RWPE2 (cell line): Measurements from ENCODE around the gene GC.

Source experiments
- ATAC-seq: fragments of 200-7000 bp; cut with Tn5 transposase; 3 replicates; pipeline ENCODE4 v1.9.1; 2021; ENCODE audit warnings: low read depth
- DNase-seq: peaks from one replicate; pipeline ENCODE4 v3.0.0-alpha.2; 2020; ENCODE audit warnings: low spot score
- H3K27ac ChIP-seq: fragments of 450-650 bp; 2 replicates; pipeline ENCODE4 v1.5.1; 2017; ENCODE audit warnings: mild to moderate bottlenecking; ENCODE audit not compliant: poor library complexity, severe bottlenecking
- H3K27me3 ChIP-seq: fragments of 250-450 bp; sonication (Bioruptor Pico); 2 replicates; pipeline ENCODE4 v1.5.1; 2021; ENCODE audit warnings: mild to moderate bottlenecking, moderate library complexity; ENCODE audit not compliant: insufficient read depth, poor library complexity, severe bottlenecking
- H3K36me3 ChIP-seq: fragments of 250-450 bp; sonication (Bioruptor Pico); 2 replicates; pipeline ENCODE4 v1.5.1; 2020; ENCODE audit warnings: low read depth, mild to moderate bottlenecking, moderate library complexity
- H3K4me1 ChIP-seq: fragments of 250-450 bp; sonication (Bioruptor Pico); 2 replicates; pipeline ENCODE4 v1.5.1; 2021; ENCODE audit warnings: mild to moderate bottlenecking, moderate library complexity; ENCODE audit not compliant: insufficient read depth, poor library complexity, severe bottlenecking
- H3K4me3 ChIP-seq: fragments of 250-450 bp; sonication (Bioruptor Pico); 2 replicates; pipeline ENCODE4 v1.5.1; 2021; ENCODE audit warnings: mild to moderate bottlenecking, moderate library complexity; ENCODE audit not compliant: severe bottlenecking
- H3K9me3 ChIP-seq: fragments of 250-450 bp; sonication (Bioruptor Pico); 2 replicates; pipeline ENCODE4 v1.5.1; 2021; ENCODE audit warnings: mild to moderate bottlenecking, moderate library complexity; ENCODE audit not compliant: severe bottlenecking
- TF ChIP-seq, protein P1 (sequence below): fragments of 450-650 bp; IDR thresholded peaks from one replicate; pipeline ENCODE4 v1.5.1; 2017; ENCODE audit warnings: mild to moderate bottlenecking, moderate library complexity; ENCODE audit not compliant: poor library complexity, severe bottlenecking

Gene GC

DNA sequence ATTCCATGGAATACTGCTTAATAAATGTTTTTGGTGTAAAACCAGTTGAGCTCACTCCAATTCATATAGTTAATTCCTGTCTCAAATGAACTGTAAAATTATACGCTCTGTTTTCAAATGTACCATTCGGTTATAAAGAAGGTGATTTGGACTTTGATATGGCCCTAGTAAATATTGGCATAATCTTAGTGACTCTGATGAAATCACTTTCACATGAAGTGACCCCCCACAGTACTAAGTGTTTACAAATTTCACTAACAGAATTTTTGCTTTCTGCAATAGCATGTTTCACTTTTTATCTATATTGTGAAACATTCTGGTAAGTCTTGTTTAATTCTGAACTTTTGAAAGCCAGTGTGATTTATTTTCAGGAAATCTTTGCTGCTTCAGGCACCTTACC is 10.9 kb downstream of the GC start:
- H3K4me3 ChIP-seq, result no peak overlapping the region

DNA sequence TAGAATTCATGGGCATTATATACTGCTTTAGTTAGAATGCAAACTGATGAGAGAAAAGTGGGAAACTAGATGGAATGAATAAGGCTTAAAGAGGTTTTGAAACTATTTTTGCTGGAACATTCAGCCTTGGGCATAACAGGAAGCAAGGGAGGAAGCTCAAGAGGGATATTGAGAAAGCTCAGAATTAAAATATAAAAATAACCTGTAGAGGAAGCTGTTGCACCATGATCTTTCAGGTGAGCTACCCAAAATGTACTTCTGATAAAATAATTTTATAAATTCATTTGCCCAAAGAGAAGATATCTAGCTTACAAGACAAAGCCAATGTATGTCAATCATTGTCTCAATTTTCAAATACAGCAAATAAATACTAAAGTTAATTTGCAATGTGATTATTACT is 11.3 kb downstream of the GC start:
- H3K4me1 ChIP-seq, result no peaks in the 10 kb centered on the region
- ATAC-seq (no peak), DNase-seq (no peak)
- no peaks in the 10 kb centered on the region for H3K9me3 ChIP-seq
- no peak overlapping the region for H3K27ac ChIP-seq
- H3K27me3 ChIP-seq, result no peaks in the 10 kb centered on the region
- TF ChIP-seq, protein P1, sequence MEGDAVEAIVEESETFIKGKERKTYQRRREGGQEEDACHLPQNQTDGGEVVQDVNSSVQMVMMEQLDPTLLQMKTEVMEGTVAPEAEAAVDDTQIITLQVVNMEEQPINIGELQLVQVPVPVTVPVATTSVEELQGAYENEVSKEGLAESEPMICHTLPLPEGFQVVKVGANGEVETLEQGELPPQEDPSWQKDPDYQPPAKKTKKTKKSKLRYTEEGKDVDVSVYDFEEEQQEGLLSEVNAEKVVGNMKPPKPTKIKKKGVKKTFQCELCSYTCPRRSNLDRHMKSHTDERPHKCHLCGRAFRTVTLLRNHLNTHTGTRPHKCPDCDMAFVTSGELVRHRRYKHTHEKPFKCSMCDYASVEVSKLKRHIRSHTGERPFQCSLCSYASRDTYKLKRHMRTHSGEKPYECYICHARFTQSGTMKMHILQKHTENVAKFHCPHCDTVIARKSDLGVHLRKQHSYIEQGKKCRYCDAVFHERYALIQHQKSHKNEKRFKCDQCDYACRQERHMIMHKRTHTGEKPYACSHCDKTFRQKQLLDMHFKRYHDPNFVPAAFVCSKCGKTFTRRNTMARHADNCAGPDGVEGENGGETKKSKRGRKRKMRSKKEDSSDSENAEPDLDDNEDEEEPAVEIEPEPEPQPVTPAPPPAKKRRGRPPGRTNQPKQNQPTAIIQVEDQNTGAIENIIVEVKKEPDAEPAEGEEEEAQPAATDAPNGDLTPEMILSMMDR, result peak; percentile 5
- no peaks in the 10 kb centered on the region for H3K36me3 ChIP-seq
- no peak overlapping the region for H3K4me3 ChIP-seq

More for the DNA sequence above, 10.9 kb downstream of the GC start:
- Histone ChIP-seq H3K27me3 (no peaks in the 10 kb centered on the region), H3K4me1 (no peaks in the 10 kb centered on the region), H3K27ac (no peak overlapping the region), H3K36me3 (no peaks in the 10 kb centered on the region), H3K9me3 (no peaks in the 10 kb centered on the region)
- ATAC-seq, result no peak
- TF ChIP-seq, protein P1, result no peak
- no peak for DNase-seq

DNA sequence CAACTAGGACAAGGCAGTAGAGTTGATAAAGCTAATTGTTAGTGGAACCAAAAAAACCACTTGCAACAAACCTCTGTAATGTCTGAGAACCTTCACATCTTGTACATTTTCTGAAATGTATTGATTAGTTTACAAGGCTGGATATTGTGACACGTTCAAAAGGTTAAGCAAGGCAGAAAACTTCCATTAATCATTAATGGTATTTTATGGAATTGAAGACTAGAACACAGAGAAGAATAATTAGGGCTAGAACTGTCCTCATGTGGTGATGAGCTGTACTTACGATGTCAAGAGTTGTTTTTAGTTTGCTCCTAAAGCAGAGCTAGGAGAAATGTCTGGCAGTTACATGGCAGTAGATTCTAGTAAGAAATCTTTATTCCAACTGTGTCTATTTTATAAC is 12.3 kb downstream of the GC start:
- ATAC-seq (no peak), DNase-seq (no peak)
- no peak overlapping the region for H3K4me3 ChIP-seq
- no peaks in the 10 kb centered on the region for H3K36me3 ChIP-seq
- H3K4me1 ChIP-seq, result no peaks in the 10 kb centered on the region
- TF ChIP-seq, protein P1, result no peak
- H3K27ac ChIP-seq, result no peak overlapping the region
- no peaks in the 10 kb centered on the region for H3K27me3 ChIP-seq
- H3K9me3 ChIP-seq, result no peaks in the 10 kb centered on the region

DNA sequence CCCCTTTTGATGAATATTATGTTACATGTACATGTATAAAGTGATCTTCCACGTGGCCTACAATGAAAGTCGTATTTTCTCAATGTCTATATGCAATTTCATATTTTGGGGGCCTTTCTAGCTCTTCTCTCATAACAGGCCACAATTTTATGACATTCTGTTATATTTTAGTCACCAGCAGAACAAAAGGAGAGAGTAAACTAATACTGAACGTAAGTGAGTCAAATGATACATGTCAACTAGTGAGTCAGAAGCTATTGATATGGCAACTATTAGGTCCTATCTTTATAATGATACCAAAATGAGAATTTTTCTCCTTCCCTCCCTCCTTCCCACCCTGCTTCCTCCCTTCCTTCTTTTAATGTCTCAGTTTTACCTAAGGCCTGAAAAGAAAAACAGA is 14.4 kb downstream of the GC start:
- TF ChIP-seq, protein P1, result no peak
- no peak for DNase-seq
- Histone ChIP-seq H3K9me3 (no peaks in the 10 kb centered on the region), H3K27ac (no peak overlapping the region), H3K27me3 (no peaks in the 10 kb centered on the region), H3K4me1 (no peaks in the 10 kb centered on the region), H3K36me3 (no peaks in the 10 kb centered on the region), H3K4me3 (no peak overlapping the region)
- ATAC-seq, result no peak

DNA sequence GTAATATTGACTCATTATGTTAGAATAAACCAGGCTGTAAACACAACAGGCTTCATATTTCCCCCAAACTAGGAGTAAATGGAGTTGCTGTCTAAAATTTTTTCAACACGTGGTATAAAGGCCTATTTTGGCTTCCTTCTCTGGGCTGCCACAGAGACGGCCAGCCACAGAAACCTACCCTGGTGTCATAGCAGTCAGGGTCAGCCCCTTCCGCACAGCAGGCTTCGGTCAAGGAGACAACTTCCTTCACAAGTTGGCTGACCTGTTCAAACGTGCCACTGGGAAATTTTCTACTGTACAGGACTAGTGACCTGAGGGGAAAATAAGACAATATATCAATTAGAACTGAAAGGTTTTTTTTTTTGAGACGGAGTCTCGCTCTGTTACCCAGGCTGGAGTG is 15.8 kb downstream of the GC start:
- Histone ChIP-seq H3K36me3 (no peaks in the 10 kb centered on the region), H3K27ac (no peak overlapping the region), H3K9me3 (no peaks in the 10 kb centered on the region), H3K4me1 (no peaks in the 10 kb centered on the region), H3K27me3 (no peaks in the 10 kb centered on the region), H3K4me3 (no peak overlapping the region)
- ATAC-seq, result no peak
- DNase-seq, result no peak
- TF ChIP-seq, protein P1, result no peak
